Fibroblast of mammary gland (primary cell): ENCODE data around the gene PRPH.

Experiments
- DNase-seq: peaks from one replicate; pipeline ENCODE4 v3.0.0-alpha.2; 2010; ENCODE audit warnings: low read depth
- H3K4me3 ChIP-seq: 2 replicates; pipeline ENCODE4 v1.5.1; 2011; ENCODE audit warnings: low read depth, mild to moderate bottlenecking, low read length, moderate library complexity; ENCODE audit not compliant: control insufficient read depth
- CTCF ChIP-seq: conservative IDR thresholded peaks from 2 replicates; pipeline ENCODE4 v1.5.1; 2011; ENCODE audit warnings: low read depth, low read length, inconsistent platforms; ENCODE audit not compliant: control insufficient read depth, insufficient read depth

PRPH gene

GRCh38 chr12:49327887-49328286 is 32.9 kb downstream of the PRPH start:
- no peak for TF ChIP-seq CTCF
- DNase-seq = no peak
- no peak overlapping the region for H3K4me3 ChIP-seq

GRCh38 chr12:49328816-49329215 is 33.9 kb downstream of the PRPH start:
- no peak for DNase-seq
- TF ChIP-seq CTCF = no peak
- no peak overlapping the region for H3K4me3 ChIP-seq

GRCh38 chr12:49330032-49330619 is 35.2 kb downstream of the PRPH start:
- TF ChIP-seq CTCF = no peak

GRCh38 chr12:49330631-49331379 is 35.9 kb downstream of the PRPH start:
- no peak for TF ChIP-seq CTCF
- DNase-seq = no peak
- H3K4me3 ChIP-seq = no peak overlapping the region

More at GRCh38 chr12:49330032-49330619, 35.2 kb downstream of the PRPH start:
- no peak for DNase-seq
- no peak overlapping the region for H3K4me3 ChIP-seq

GRCh38 chr12:49331380-49332222 is 36.7 kb downstream of the PRPH start:
- TF ChIP-seq CTCF = peak; percentile 86
- no peak overlapping the region for H3K4me3 ChIP-seq
- DNase-seq = peak; percentile 83

GRCh38 chr12:49332441-49332861 is 37.5 kb downstream of the PRPH start:
- no peak for TF ChIP-seq CTCF
- DNase-seq = no peak
- H3K4me3 ChIP-seq = no peak overlapping the region
